ENCODE data around the gene UBA6.

DNA sequence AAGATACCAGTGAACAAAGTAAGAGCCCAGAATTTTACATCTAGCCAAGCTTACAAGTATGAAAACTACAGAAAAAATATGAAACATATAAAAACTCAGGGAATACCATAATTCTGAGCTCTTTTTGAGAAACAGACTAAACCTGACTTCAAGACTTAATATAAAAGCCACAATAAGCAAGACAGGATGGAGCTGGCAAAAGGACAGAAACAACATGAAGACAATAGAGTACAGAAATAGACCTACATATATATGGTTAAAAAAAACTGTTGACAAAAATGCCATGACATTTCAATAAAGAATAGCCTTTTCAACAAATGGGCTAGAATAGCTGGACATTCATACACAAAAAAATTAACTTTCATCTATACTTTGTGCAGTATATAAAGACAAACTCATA lies 49.4 kb downstream of the UBA6 start:
- TF ChIP-seq EP300 (IDR thresholded peaks at IDR 0.05) (no peak), POLR2A (IDR thresholded peaks at IDR 0.05) (no peak)
- TF ChIP-seq, protein P1, sequence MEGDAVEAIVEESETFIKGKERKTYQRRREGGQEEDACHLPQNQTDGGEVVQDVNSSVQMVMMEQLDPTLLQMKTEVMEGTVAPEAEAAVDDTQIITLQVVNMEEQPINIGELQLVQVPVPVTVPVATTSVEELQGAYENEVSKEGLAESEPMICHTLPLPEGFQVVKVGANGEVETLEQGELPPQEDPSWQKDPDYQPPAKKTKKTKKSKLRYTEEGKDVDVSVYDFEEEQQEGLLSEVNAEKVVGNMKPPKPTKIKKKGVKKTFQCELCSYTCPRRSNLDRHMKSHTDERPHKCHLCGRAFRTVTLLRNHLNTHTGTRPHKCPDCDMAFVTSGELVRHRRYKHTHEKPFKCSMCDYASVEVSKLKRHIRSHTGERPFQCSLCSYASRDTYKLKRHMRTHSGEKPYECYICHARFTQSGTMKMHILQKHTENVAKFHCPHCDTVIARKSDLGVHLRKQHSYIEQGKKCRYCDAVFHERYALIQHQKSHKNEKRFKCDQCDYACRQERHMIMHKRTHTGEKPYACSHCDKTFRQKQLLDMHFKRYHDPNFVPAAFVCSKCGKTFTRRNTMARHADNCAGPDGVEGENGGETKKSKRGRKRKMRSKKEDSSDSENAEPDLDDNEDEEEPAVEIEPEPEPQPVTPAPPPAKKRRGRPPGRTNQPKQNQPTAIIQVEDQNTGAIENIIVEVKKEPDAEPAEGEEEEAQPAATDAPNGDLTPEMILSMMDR (IDR thresholded peaks at IDR 0.05), result no peak
